Hepatocyte (in vitro differentiated cells): ENCODE data around the gene IFNL3. TPM values are rescaled to one million over a fixed set of nuclear protein-coding genes. Genes with fewer than 3 reads are reported as not detected.

ENCODE experiments used
- DNase-seq: peaks from one replicate; pipeline ENCODE4 v3.0.0-alpha.2; 2016; ENCODE audit warnings: low spot score
- H2AFZ ChIP-seq: fragments of 200-600 bp; sonication (generic); 2 replicates; pipeline ENCODE4 v1.6.0; 2016; ENCODE audit warnings: antibody characterized with exemption, mild to moderate bottlenecking
- H3K27ac ChIP-seq: fragments of 200-600 bp; sonication (generic); 2 replicates; pipeline ENCODE4 v1.5.1; 2016; ENCODE audit warnings: mild to moderate bottlenecking
- H3K27me3 ChIP-seq: fragments of 200-600 bp; sonication (generic); 2 replicates; pipeline ENCODE4 v1.6.1; 2016
- H3K36me3 ChIP-seq: fragments of 200-600 bp; sonication (generic); replicated peaks from 2 replicates; pipeline ENCODE4 v1.5.1; 2016; ENCODE audit warnings: low read depth; ENCODE audit not compliant: insufficient read depth
- H3K4me1 ChIP-seq: fragments of 200-600 bp; sonication (generic); 2 replicates; pipeline ENCODE4 v1.5.1; 2016; ENCODE audit warnings: mild to moderate bottlenecking, moderate library complexity; ENCODE audit not compliant: insufficient read depth
- H3K4me2 ChIP-seq: fragments of 200-600 bp; sonication (generic); 2 replicates; pipeline ENCODE4 v1.6.0; 2016
- H3K4me3 ChIP-seq: fragments of 200-600 bp; sonication (generic); 2 replicates; pipeline ENCODE4 v1.5.1; 2016; ENCODE audit warnings: mild to moderate bottlenecking
- H3K79me2 ChIP-seq: fragments of 200-600 bp; sonication (generic); 2 replicates; pipeline ENCODE4 v1.6.0; 2017; ENCODE audit warnings: mild to moderate bottlenecking
- H3K9me2 ChIP-seq: fragments of 200-600 bp; sonication (generic); replicated peaks from 2 replicates; pipeline ENCODE4 v1.6.0; 2017; ENCODE audit warnings: mild to moderate bottlenecking; ENCODE audit not compliant: insufficient read depth
- H3K9me3 ChIP-seq: fragments of 200-600 bp; sonication (generic); 2 replicates; pipeline ENCODE4 v1.5.1; 2016; ENCODE audit warnings: low read depth, mild to moderate bottlenecking
- H4K20me1 ChIP-seq: fragments of 200-600 bp; sonication (generic); 2 replicates; pipeline ENCODE4 v1.6.0; 2016; ENCODE audit warnings: mild to moderate bottlenecking; ENCODE audit not compliant: insufficient read depth, poor library complexity, severe bottlenecking
- EZH2 ChIP-seq: fragments of 200-600 bp; sonication (generic); IDR thresholded peaks from 2 replicates; pipeline ENCODE4 v1.6.1; 2016; ENCODE audit warnings: antibody characterized with exemption, mild to moderate bottlenecking, borderline replicate concordance
- EZH2phosphoT487 ChIP-seq: fragments of 200-600 bp; sonication (generic); IDR thresholded peaks from one replicate; pipeline ENCODE4 v1.6.1; 2018; ENCODE audit warnings: antibody characterized with exemption, mild to moderate bottlenecking, low read depth, moderate library complexity; ENCODE audit not compliant: unreplicated experiment, severe bottlenecking
- WGBS: methylation state at CpG from one replicate; pipeline ENCODE4 v1.1.6; 2016; ENCODE audit warnings: low lambda C conversion rate; ENCODE audit errors: missing lambda C conversion rate; 5-methylcytosine and 5-hydroxymethylcytosine counted together
- polyA plus RNA-seq: library from polyadenylated mRNA; unstranded; fragments of >200 nt; fragmentation: Nextera tagmentation; extraction: Ambion mirVana; gene quantifications from 2 replicates; pipeline ENCODE4 v1.2.1, GENCODE V29; 2016
- total RNA-seq: library from RNA; depleted of rRNA; stranded (reverse); fragments of >200 nt; gene quantifications from 2 replicates; pipeline ENCODE4 v1.2.3, GENCODE V29; 2014
- TF ChIP-seq, protein P1 (sequence below): fragments of 200-600 bp; sonication (generic); IDR thresholded peaks from 2 replicates; pipeline ENCODE4 v1.5.1; 2016; ENCODE audit warnings: antibody characterized with exemption, mild to moderate bottlenecking; ENCODE audit not compliant: poor library complexity

The IFNL3 gene
- total and polyA plus RNA-seq, 2 experiments from 2014 or later, result not detected

DNA sequence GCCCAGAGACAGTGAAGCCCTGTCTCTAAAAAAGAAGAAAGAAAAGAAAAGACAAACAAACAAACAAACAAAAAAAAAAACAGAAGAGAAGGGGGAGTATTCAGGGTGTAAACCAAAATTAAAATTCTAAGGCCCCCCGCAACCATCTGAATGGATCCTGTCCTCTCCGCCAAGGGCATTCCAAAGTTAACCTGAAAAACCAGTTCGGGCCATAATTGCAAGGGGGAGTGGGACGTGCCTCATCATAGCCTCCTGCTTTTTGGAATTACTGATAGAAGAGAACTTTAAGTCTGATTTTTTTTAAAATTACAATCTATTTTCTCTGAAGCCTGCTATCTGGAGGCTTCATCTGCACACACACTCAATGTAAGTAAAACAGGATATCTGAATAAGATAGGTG is 17.7 kb upstream of the IFNL3 start:
- H3K27me3 ChIP-seq, result peaks cover 38% of the 10 kb centered on the region
- TF ChIP-seq EZH2, result peak; percentile 36
- TF ChIP-seq EZH2phosphoT487, result no peak
- TF ChIP-seq, protein P1, sequence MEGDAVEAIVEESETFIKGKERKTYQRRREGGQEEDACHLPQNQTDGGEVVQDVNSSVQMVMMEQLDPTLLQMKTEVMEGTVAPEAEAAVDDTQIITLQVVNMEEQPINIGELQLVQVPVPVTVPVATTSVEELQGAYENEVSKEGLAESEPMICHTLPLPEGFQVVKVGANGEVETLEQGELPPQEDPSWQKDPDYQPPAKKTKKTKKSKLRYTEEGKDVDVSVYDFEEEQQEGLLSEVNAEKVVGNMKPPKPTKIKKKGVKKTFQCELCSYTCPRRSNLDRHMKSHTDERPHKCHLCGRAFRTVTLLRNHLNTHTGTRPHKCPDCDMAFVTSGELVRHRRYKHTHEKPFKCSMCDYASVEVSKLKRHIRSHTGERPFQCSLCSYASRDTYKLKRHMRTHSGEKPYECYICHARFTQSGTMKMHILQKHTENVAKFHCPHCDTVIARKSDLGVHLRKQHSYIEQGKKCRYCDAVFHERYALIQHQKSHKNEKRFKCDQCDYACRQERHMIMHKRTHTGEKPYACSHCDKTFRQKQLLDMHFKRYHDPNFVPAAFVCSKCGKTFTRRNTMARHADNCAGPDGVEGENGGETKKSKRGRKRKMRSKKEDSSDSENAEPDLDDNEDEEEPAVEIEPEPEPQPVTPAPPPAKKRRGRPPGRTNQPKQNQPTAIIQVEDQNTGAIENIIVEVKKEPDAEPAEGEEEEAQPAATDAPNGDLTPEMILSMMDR, result no peak
- H2AFZ ChIP-seq, result no peak overlapping the region
- peaks cover 15% of the 10 kb centered on the region for H3K4me1 ChIP-seq
- no peaks in the 10 kb centered on the region for H4K20me1 ChIP-seq
- no peak overlapping the region for H3K4me3 ChIP-seq
- no peaks in the 10 kb centered on the region for H3K36me3 ChIP-seq
- H3K4me2 ChIP-seq, result no peak overlapping the region
- 81% methylated on average over 4 of the region's 4 CpGs for WGBS
- DNase-seq, result no peak
- H3K27ac ChIP-seq, result no peak overlapping the region
- no peaks in the 10 kb centered on the region for H3K9me3 ChIP-seq
- H3K79me2 ChIP-seq, result no peaks in the 10 kb centered on the region
- H3K9me2 ChIP-seq, result no peaks in the 10 kb centered on the region

DNA sequence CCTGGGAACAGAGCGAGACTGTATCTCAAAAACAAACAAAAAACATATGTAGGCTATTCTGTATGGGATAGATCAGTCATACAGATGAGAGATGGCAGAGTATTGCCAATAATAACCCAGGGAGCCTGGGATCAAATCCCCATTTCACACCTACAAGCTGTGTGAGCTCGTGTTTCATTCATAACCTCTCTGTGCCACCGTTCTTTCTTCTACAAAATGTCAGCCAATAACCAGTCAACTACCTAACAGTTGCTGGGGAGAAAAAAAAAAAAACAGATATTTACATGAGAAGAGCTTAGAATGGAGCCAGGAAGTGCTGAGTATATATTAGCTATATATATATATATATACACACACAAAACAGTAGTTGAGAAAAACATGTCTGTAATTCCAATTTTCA is 16.9 kb upstream of the IFNL3 start:
- Histone ChIP-seq H3K4me2 (no peak overlapping the region), H3K9me2 (no peaks in the 10 kb centered on the region), H3K36me3 (no peaks in the 10 kb centered on the region), H3K4me3 (no peak overlapping the region), H3K9me3 (no peaks in the 10 kb centered on the region), H3K4me1 (peaks cover 15% of the 10 kb centered on the region), H3K27me3 (peaks cover 38% of the 10 kb centered on the region), H2AFZ (no peak overlapping the region), H3K27ac (no peak overlapping the region), H3K79me2 (no peaks in the 10 kb centered on the region), H4K20me1 (no peaks in the 10 kb centered on the region)
- no peak for DNase-seq
- TF ChIP-seq, protein P1, result no peak
- TF ChIP-seq EZH2 (no peak), EZH2phosphoT487 (no peak)
- 80% methylated on average over 3 of the region's 3 CpGs for WGBS

DNA sequence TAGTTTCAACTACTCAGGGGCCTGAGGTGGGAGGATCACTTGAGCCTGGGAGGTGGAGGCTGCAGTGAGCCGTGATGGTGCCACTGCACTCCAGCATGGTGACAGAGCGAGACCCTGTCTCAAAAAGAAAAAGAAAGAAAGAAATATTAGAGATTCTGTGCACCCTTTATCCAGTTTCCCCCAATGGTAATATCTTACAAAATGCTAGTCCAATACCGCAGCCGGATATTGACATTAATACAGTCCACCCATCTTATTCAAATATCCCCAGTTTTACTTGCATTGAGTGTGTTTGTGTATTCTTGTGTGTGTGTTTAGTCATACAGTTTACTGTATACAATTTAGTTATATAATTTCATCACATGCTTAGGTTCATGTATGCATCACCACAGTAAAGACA is 12.4 kb upstream of the IFNL3 start:
- no peaks in the 10 kb centered on the region for H3K4me1 ChIP-seq
- no peak overlapping the region for H3K27ac ChIP-seq
- no peaks in the 10 kb centered on the region for H3K9me3 ChIP-seq
- no peak for TF ChIP-seq EZH2
- TF ChIP-seq, protein P1, result no peak
- no peak for TF ChIP-seq EZH2phosphoT487
- no peaks in the 10 kb centered on the region for H3K36me3 ChIP-seq
- whole genome bisulfite sequencing, result 95% methylated on average over 4 of the region's 4 CpGs
- no peaks in the 10 kb centered on the region for H3K79me2 ChIP-seq
- H3K27me3 ChIP-seq, result peaks cover 2% of the 10 kb centered on the region
- no peak for DNase-seq
- no peaks in the 10 kb centered on the region for H3K9me2 ChIP-seq
- no peak overlapping the region for H2AFZ ChIP-seq
- H3K4me2 ChIP-seq, result no peak overlapping the region
- no peak overlapping the region for H3K4me3 ChIP-seq
- no peaks in the 10 kb centered on the region for H4K20me1 ChIP-seq
